Measurements from ENCODE around the gene TBX3. TPM values are rescaled to one million over a fixed set of nuclear protein-coding genes. Genes with fewer than 3 reads are reported as not detected.
"Not testable (repeated sequence)": the region's sequence is repeated elsewhere in the genome, so short reads cannot be mapped to it uniquely, and the experiment has no call there.

TBX3 gene
- total RNA-seq, 1 donor from 2014 or later = 27.2 TPM

GRCh38 chr12:114721266-114721665, 37.3 kb upstream of the TBX3 start:
- Histone ChIP-seq H3K36me3 (no peaks in the 10 kb centered on the region), H3K9me3 (replicated peaks) (no peaks in the 10 kb centered on the region), H3K27ac (replicated peaks) (no peak overlapping the region), H3K4me1 (peaks cover 5% of the 10 kb centered on the region), H3K27me3 (ENCODE audit: low read depth) (peaks cover 6% of the 10 kb centered on the region), H3K4me3 (no peak overlapping the region)
- no peak for TF ChIP-seq CTCF (IDR thresholded peaks at IDR 0.05; ENCODE audit: borderline replicate concordance)
- DNase-seq = no peak
- intact Hi-C loops (cut with micrococcal nuclease) = no loop called here

DNA sequence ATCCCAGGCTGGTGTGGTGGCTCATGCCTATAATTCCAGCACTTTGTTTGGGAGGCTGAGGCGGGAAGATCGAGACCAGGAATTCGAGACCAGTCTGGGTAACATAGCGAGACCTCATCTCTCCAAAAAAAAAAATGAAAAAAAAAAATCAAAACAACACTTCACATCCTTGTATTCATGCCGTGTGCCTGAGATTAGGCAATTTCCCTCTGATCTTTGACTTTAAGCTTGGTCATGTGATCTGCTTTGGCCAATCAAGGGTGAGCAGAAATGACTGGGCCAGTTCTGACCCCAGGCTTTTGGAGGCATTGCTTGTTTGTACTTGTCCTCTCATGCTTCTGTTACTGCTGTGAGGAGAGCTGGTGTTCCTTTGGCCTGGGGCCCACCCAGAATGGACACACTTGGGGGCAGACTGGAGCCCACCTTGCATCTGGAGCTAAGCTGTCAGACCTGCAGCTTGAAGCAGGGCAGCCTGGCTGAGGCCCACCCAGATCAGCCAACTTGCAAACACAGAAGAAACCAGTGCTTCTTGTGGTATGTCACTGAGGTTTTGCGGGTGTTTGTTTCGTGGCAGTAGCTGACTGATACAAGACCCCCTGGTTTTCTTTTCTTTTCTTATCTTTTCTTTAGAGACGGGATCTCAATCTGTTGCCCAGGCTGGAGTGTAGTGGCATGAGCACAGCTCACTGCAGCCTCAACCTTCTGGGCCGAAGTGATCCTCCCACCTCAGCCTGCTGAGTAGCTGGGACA, 29.7 kb upstream of the TBX3 start:
- TF ChIP-seq CTCF (IDR thresholded peaks at IDR 0.05; ENCODE audit: borderline replicate concordance) = no peak
- H3K9me3 ChIP-seq (replicated peaks) = peaks cover 8% of the 10 kb centered on the region
- no peaks in the 10 kb centered on the region for H3K4me1 ChIP-seq
- intact Hi-C loops (cut with micrococcal nuclease) = no loop called here
- H3K4me3 ChIP-seq = no peak overlapping the region
- H3K36me3 ChIP-seq = no peaks in the 10 kb centered on the region
- DNase-seq = no peak
- no peak overlapping the region for H3K27ac ChIP-seq (replicated peaks)
- H3K27me3 ChIP-seq (ENCODE audit: low read depth) = peaks cover 80% of the 10 kb centered on the region

- H3K4me3 ChIP-seq = no peak overlapping the region
- DNase-seq = no peak
- H3K4me1 ChIP-seq = no peaks in the 10 kb centered on the region
- peaks cover 8% of the 10 kb centered on the region for H3K9me3 ChIP-seq (replicated peaks)
- no peaks in the 10 kb centered on the region for H3K36me3 ChIP-seq
- intact Hi-C loops (cut with micrococcal nuclease) = no loop called here
- TF ChIP-seq CTCF (IDR thresholded peaks at IDR 0.05; ENCODE audit: borderline replicate concordance) = no peak
- peaks cover 95% of the 10 kb centered on the region for H3K27me3 ChIP-seq (ENCODE audit: low read depth)
- no peak overlapping the region for H3K27ac ChIP-seq (replicated peaks)
Measured at GRCh38 chr12:114711689-114712152, 27.7 kb upstream of the TBX3 start.

DNA sequence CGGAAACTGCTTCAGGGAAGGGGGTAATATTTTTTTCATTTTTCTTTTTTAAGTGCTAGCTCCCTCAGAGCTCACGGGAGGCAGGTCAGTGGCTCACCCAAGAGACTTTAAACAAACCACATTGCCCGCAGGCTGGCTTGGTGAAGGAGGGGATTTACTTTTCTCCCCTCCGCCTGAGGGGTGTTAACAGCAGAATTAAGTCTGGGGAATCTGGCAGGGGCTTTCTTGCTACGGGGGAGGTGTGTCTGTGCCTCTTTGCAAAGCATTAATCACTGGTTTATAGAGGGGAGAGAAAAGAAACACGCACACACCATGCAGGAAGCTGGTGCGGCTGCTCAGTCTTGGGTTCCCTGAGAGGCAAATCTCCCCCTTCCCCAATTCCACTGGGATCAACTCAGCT, 26.2 kb upstream of the TBX3 start:
- H3K4me3 ChIP-seq = no peak overlapping the region
- peaks cover 8% of the 10 kb centered on the region for H3K9me3 ChIP-seq (replicated peaks)
- peaks cover 95% of the 10 kb centered on the region for H3K27me3 ChIP-seq (ENCODE audit: low read depth)
- no peaks in the 10 kb centered on the region for H3K4me1 ChIP-seq
- TF ChIP-seq CTCF (IDR thresholded peaks at IDR 0.05; ENCODE audit: borderline replicate concordance) = no peak
- H3K36me3 ChIP-seq = no peaks in the 10 kb centered on the region
- no peak for DNase-seq
- no peak overlapping the region for H3K27ac ChIP-seq (replicated peaks)
- intact Hi-C loops (cut with micrococcal nuclease) = no loop called here

DNA sequence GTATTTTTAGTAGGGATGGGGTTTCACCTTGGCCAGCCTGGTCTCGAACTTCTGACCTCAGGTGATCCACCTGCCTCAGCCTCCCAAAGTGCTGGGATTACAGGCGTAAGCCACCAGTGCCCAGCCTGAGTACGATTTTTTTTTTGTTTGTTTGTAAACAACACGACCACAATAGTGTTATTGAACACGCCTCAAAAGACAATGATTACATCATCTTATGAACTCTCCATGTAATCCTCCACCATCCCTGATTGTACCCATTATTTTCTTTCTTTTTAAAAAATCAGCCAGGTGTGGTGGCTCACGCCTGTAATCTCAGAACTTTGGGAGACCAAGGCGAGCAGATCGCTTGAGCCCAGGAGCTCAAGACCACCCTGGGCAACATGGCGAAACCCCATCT, 25.1 kb upstream of the TBX3 start:
- Histone ChIP-seq H3K4me3 (no peak overlapping the region), H3K9me3 (replicated peaks) (peaks cover 7% of the 10 kb centered on the region), H3K36me3 (no peaks in the 10 kb centered on the region), H3K27ac (replicated peaks) (no peak overlapping the region), H3K4me1 (peaks cover 3% of the 10 kb centered on the region), H3K27me3 (ENCODE audit: low read depth) (peaks cover 95% of the 10 kb centered on the region)
- no peak for TF ChIP-seq CTCF (IDR thresholded peaks at IDR 0.05; ENCODE audit: borderline replicate concordance)
- intact Hi-C loops (cut with micrococcal nuclease) = no loop called here
- no peak for DNase-seq

- intact Hi-C loops (cut with micrococcal nuclease); H3K4me1 ChIP-seq; H3K9me3 ChIP-seq (replicated peaks); DNase-seq; H3K4me3 ChIP-seq; H3K36me3 ChIP-seq; H3K27ac ChIP-seq (replicated peaks): not testable (repeated sequence)
- peaks cover 95% of the 10 kb centered on the region for H3K27me3 ChIP-seq (ENCODE audit: low read depth)
Measured at GRCh38 chr12:114708598-114708997, 24.6 kb upstream of the TBX3 start.

Data from left ventricle myocardium inferior (tissue), 1 donor.